ENCODE results near the gene UTS2B.

DNA sequence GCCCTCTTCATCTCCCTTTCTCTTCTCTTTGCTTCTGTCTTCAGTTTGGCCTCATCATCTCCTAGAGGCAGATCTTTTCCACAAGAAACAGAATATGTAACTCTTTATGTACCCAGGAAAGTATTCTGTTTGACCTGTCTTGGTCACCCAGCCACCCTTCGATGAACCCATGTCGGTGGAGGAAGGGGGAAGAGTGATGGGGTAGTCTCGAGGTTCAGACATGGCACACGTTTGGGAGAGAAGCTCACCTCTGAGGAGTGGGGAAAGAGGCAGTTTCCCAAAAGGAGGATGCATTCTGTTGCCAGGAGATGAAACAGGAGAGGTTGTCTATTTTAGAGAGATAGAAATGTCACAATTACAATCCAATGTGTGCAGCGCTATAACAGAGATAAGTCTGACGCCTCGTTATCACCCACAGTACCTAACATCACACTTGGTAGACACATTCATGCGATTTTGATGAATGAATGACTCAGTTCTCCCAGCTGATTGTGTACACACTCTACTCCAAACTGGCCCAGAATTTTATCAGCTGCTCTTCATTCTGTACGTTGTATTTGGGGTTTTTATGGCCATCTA is 1.9 kb downstream of the UTS2B start:
- TF ChIP-seq, protein P1, sequence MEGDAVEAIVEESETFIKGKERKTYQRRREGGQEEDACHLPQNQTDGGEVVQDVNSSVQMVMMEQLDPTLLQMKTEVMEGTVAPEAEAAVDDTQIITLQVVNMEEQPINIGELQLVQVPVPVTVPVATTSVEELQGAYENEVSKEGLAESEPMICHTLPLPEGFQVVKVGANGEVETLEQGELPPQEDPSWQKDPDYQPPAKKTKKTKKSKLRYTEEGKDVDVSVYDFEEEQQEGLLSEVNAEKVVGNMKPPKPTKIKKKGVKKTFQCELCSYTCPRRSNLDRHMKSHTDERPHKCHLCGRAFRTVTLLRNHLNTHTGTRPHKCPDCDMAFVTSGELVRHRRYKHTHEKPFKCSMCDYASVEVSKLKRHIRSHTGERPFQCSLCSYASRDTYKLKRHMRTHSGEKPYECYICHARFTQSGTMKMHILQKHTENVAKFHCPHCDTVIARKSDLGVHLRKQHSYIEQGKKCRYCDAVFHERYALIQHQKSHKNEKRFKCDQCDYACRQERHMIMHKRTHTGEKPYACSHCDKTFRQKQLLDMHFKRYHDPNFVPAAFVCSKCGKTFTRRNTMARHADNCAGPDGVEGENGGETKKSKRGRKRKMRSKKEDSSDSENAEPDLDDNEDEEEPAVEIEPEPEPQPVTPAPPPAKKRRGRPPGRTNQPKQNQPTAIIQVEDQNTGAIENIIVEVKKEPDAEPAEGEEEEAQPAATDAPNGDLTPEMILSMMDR (IDR thresholded peaks at IDR 0.05 in 2 of 3, conservative IDR thresholded peaks at IDR 0.05 in 1 of 3; ENCODE audit: insufficient read depth in 2 of 3, low read depth in 1 of 3, low read length in 3 of 3), result no peak
- TF ChIP-seq BRCA1 (IDR thresholded peaks at IDR 0.05), result no peak
- no peak for TF ChIP-seq BRCA1 (CRISPR knock-in tag; IDR thresholded peaks at IDR 0.05)
- TF ChIP-seq HDAC3 (IDR thresholded peaks at IDR 0.05; ENCODE audit: borderline replicate concordance, partially characterized antibody), result no peak
- TF ChIP-seq ZNF57 (CRISPR knock-in tag; IDR thresholded peaks at IDR 0.05), result no peak
- TF ChIP-seq, protein P2, sequence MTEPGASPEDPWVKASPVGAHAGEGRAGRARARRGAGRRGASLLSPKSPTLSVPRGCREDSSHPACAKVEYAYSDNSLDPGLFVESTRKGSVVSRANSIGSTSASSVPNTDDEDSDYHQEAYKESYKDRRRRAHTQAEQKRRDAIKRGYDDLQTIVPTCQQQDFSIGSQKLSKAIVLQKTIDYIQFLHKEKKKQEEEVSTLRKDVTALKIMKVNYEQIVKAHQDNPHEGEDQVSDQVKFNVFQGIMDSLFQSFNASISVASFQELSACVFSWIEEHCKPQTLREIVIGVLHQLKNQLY (CRISPR knock-in tag; conservative IDR thresholded peaks at IDR 0.05), result no peak
- no peak for TF ChIP-seq NR3C1 (CRISPR knock-in tag; IDR thresholded peaks at IDR 0.05)

All from K562 (cell line).